HG03432 (cell line): Measurements from ENCODE around the gene FOXN3.
"Not testable (repeated sequence)": the region's sequence is repeated elsewhere in the genome, so short reads cannot be mapped to it uniquely, and the experiment has no call there.

Source experiments
- ATAC-seq: cut with Tn5 transposase; IDR thresholded peaks from one replicate; pipeline ENCODE4 v1.9.1; 2021; ENCODE audit warnings: mild to moderate bottlenecking, moderate library complexity; ENCODE audit not compliant: unreplicated experiment

Gene FOXN3

GRCh38 chr14:89142366-89142765, 274.7 kb downstream of the FOXN3 start:
- no peak for ATAC-seq

DNA sequence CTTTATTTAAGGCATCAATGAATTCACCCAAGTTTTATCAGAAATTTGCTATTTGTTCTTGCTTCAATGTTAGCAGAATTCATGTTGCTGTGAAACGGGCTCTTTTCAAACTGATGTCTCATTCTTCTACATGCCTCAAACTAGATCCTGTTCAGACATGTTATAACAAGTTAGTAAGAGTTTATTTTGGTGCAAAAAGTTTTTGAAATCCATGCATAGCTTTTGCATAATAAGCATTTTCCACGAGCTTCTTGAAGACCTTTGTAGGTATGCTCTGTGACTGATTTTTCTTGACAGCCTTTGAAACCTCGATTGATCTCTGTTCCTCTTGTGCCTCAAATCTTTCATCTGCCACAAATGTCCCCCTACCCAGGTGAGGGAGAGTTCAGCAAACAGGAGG, 275.2 kb downstream of the FOXN3 start:
- ATAC-seq, result no peak

GRCh38 chr14:89140326-89140725, 276.7 kb downstream of the FOXN3 start:
- ATAC-seq, result no peak

- ATAC-seq, result no peak
These were observed 277.4 kb downstream of the FOXN3 start for GRCh38 chr14:89139404-89140247.

DNA sequence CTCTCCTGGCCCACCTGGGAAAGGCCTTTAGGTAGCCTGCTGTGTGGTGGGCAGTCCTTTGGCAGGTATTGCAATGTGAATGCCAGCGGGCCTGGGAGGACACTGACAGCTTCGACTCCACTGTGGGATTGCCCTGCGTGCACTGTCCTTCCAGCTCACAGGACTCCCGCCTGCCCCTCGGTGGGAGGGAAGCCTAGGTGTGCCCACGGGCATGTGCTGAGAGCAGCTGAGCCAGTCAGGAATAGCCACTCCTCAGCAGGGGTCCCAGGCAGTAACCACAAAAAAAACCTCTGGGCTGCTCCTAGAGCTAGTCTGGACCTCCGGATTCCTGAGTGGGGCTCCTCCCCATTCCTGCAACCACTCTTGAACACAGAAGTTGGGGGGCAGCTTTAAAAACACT, 278.2 kb downstream of the FOXN3 start:
- ATAC-seq, result no peak

GRCh38 chr14:89137526-89138163, 279.4 kb downstream of the FOXN3 start:
- ATAC-seq, result no peak

DNA sequence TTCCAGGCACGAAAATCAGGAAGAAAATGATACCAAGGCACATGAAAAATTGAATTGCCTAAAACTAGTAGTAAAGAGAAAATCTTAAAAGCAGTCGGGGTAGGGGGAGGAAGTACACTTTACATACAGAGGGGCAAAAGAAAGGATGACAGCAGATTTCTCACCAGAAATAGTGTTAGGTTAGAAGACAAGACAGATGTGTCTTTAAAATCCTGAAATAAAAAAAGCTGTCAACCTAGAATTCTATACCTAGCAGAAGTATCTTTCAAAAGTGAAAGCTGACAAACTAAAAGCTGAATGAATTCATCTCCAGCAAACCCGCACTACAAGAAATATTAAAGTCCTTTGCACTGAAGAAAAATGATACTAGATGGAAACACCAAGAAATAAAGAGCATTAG, 280.4 kb downstream of the FOXN3 start:
- no peak for ATAC-seq

GRCh38 chr14:89134640-89135039, 282.4 kb downstream of the FOXN3 start:
- no peak for ATAC-seq

DNA sequence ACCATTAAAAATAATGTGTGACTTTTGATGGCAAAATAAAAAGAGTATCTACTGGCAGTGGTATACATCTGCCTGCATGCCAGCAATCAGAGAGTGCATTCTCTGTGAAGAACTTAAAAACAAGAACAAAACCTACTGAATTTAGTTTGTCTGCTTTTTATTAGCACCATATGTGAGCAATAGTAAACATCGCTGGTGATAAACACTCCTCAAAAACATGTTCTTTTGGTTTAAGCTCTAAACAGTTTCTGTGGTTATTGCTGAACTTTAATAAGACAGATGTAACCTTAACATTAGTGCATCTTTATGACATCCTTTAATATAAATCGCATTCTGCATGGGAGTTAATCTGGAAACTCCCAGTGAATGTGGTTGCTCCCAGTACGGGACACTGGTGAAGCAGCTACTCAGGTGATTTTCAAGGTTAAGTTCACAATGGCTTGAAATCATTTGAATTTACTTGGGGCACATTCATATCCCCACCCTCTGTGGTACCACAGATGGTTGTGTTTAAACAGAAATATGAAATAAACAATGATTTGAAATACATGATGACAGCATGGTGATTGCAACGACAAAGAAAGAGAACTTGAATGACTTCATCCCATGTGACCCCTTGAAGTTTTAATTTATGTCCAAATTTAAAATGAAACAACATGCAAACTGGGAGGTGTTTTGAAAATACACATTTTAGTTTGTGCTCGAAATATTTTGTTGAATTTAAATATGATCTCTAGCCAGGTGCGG, 285.9 kb downstream of the FOXN3 start:
- ATAC-seq, result no peak

DNA sequence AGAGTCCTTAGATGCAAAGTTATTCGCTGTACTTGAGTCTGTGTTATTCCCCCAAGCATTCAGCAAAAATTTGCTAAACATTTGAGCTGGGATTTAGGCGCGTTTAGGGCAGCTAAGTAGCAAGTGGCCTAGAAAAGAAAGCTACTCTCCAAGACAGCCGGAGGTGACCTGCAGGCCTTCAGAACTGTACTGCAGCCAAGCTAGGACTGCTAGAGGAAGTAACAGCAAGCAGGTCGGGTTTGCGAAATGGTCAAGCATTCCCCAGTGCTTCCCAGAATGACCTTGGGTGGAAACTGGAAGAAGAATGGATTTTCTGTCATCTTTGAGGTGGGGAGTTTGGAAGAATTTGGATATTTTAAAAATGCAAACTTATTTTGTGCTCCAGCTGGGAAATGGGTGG, 287.5 kb downstream of the FOXN3 start:
- ATAC-seq, result no peak

- no peak for ATAC-seq
These were observed 288.6 kb downstream of the FOXN3 start for GRCh38 chr14:89128311-89129026.

DNA sequence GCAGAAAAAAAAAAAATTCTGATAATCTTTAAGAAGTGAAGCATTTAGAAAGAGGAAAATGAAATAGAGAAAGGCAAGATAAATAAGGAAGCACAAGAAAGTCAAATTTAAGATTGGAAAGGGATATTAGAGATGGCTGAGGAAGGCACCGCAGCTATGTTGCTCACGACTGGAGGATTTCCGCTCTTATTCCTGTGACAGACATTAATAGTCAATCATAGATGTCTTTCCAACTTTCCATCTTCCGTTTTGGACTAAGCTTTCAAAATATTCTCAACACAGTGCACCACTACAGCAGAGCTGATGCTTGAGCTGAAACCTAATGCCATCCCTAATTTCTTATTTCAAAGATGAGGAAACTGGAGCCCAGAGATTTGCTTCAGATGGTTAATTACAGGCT, 290.6 kb downstream of the FOXN3 start:
- no peak for ATAC-seq

DNA sequence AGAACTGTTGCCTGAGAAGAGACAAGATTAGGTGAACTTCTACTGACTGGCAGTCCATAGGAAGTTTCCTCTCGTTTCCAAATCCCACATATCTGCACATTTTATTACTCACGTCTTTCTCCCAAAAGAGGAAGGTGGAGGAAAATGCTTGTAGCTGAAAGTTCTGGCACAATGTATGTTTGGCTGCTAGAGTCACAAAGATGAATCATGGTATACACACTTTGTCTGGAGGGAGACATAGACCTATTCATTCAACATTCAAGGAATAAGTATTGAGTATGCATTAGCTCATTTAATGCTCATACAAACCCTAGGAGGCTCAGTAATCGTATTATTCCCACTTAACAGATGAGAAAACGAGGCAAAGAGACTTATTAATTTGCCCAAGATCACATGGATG, 291.8 kb downstream of the FOXN3 start:
- ATAC-seq, result no peak

DNA sequence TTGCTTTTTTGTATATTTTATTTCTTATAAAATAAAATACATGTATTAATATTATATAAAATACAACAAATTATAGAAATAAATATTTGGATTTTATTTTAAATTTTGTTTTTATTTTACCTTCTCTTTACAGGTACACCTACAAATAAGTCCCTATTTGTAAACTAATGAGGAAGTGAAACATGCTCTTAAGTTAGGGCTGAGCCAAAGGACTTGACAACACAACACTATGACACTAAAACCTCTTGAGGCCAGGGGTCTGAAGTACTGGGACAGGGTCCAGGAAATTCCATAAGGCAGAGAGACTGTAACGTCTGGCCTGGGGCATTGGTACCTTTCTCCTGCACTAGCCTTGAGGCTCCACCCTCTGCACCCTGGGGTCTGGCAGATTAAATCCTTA, 293.2 kb downstream of the FOXN3 start:
- ATAC-seq, result no peak

DNA sequence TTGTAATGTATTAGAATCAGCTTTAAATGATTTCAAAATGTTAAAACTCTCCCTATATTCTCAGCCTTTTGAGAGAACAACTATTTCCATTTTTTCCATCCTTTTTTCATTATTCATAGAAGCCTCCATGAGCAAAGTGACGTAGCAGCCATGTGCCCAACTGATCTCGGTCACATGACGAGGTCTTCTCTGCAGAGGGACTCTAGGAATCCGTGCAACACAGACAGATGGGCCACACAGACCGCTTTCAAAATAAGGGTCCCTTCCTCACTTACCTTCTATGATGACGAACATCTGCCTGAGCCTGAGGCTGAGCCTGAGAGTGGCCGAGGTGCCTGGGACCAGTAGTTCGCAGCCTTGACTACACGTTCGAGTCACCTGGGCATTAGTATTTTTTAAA, 293.8 kb downstream of the FOXN3 start:
- ATAC-seq, result no peak

- no peak for ATAC-seq
These were observed 294.9 kb downstream of the FOXN3 start for GRCh38 chr14:89121968-89122620.

GRCh38 chr14:89117012-89117411, 300.0 kb downstream of the FOXN3 start:
- no peak for ATAC-seq

GRCh38 chr14:89114109-89114508, 302.9 kb downstream of the FOXN3 start:
- ATAC-seq, result no peak

DNA sequence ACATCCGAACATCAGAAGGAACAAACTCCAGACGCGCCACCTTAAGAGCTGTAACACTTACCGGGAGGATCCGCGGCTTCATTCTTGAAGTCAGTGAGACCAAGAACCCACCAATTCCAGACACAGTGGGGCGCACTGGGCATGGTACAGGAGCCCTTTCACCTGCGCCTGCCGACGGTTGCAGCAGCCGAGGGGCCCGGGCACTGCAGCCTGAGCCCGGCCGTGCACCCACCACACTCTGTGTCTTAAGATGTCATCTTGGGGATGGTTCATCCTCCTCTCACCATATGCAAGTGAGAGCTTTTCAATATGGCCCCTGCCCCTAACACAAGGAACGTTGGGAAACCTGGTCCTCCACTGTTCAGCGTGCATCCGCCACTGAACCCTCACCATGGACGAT, 304.3 kb downstream of the FOXN3 start:
- no peak for ATAC-seq

DNA sequence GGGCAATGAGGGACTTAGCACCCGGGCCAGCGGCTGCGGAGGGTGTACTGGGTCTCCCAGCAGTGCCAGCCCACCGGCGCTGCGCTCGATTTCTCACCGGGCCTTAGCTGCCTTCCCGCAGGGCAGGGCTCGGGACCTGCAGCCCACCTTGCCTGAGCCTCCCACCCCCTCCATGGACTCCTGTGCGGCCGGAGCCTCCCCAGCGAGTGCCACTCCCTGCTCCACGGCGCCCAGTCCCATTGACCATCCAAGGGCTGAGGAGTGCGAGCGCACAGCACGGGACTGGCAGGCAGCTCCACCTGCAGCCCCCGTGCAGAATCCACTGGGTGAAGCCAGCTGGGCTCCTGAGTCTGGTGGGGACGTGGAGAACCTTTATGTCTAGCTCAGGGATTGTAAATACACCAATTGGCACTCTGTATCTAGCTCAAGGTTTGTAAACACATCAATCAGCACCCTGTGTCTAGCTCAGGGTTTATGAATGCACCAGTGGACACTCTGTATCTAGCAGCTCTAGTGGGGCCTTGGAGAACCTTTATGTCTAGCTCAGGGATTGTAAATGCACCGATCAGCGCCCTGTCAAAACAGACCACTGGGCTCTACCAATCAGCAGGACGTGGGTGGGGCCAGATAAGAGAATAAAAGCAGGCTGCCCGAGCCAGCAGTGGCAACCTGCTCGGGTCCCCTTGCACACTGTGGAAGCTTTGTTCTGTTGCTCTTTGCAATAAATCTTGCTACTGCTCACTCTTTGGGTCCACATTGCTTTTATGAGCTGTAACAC, 305.1 kb downstream of the FOXN3 start:
- ATAC-seq, result not testable (repeated sequence)
